Peyer's patch (tissue), 4 donors: ENCODE data around the gene YIF1A. TPM values are rescaled to one million over a fixed set of nuclear protein-coding genes. Genes with fewer than 3 reads are reported as not detected.

ENCODE experiments used
- DNase-seq, 3 donors: peaks; one replicate each; pipeline ENCODE4 v3.0.0-alpha.2; 2017 to 2019
- H3K27ac ChIP-seq, 4 donors: fragments of 200-600 bp; sonication (generic); one replicate each; pipeline ENCODE4 v1.5.1; 2016 to 2019
- H3K27me3 ChIP-seq, 2 donors: fragments of 200-600 bp; sonication (generic); one replicate each; pipeline ENCODE4 v1.5.1; 2019
- H3K36me3 ChIP-seq, 3 donors: fragments of 200-600 bp; sonication (generic); one replicate each; pipeline ENCODE4 v1.5.1; 2016 to 2019
- H3K4me1 ChIP-seq, 4 donors: fragments of 200-600 bp; sonication (generic); one replicate each; pipeline ENCODE4 v1.5.1; 2016 to 2019
- H3K4me3 ChIP-seq, 4 donors: fragments of 200-600 bp; sonication (generic); 1 replicate in 3 of 4; 2 replicates in 1 of 4; pipeline ENCODE4 v1.5.1; 2016 to 2019; ENCODE audit warnings: mild to moderate bottlenecking in 1 of 4
- H3K9me3 ChIP-seq, 4 donors: fragments of 200-600 bp; sonication (generic); one replicate each; pipeline ENCODE4 v1.5.1; 2016 to 2019; ENCODE audit warnings: mild to moderate bottlenecking in 1 of 4
- CTCF ChIP-seq, 6 experiments: fragments of 450-650 bp in 4 of 6; fragments of 200-600 bp in 2 of 6; sonication (generic) in 1 of 6; IDR thresholded peaks; one replicate each; pipeline ENCODE4 v1.5.1; 2017 to 2019; ENCODE audit warnings: antibody characterized with exemption in 6 of 6, mild to moderate bottlenecking in 3 of 6, moderate library complexity in 1 of 6
- POLR2A ChIP-seq, 2 donors: fragments of 450-650 bp; IDR thresholded peaks; one replicate each; pipeline ENCODE4 v1.5.1; 2017; ENCODE audit warnings: antibody characterized with exemption in 2 of 2, mild to moderate bottlenecking in 2 of 2, moderate library complexity in 2 of 2
- total RNA-seq, 4 donors: library from RNA; depleted of rRNA; stranded (reverse); fragments of >200 nt; gene quantifications; one replicate each; pipeline ENCODE4 v1.1.0, GENCODE V29; 2016

The YIF1A gene
- total RNA-seq, 4 donors from 2014 or later, result 52.0 to 132 (median 115) TPM

DNA sequence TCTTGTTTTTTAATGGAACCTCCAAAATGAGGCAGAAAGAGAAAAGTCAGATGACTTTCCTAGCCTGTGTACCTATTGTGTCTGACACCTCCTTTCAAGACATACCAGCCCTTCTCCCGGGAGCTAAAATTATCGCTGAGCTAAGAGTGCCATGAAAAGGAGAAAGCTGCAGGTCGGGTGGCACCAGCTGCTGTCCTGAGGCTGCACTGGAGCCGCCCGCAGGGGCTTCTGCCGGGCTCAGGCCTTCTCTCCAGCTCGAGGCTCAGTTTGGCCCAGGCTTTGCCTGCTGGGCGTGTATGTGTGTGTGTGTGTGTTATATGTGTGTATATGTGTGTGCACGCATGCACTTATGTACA lies 48.2 kb downstream of the YIF1A start:
- H3K4me3 ChIP-seq, result no peak overlapping the region
- no peaks in the 10 kb centered on the region for H3K9me3 ChIP-seq
- H3K27ac ChIP-seq, result no peak overlapping the region
- no peak for DNase-seq
- TF ChIP-seq POLR2A (IDR thresholded peaks at IDR 0.05) (no peak), CTCF (IDR thresholded peaks at IDR 0.05) (no peak)
- H3K36me3 ChIP-seq, result peaks cover 0 to 35% (median 0%) of the 10 kb centered on the region in 3 donors
- H3K27me3 ChIP-seq, result no peaks in the 10 kb centered on the region
- H3K4me1 ChIP-seq, result no peaks in the 10 kb centered on the region

DNA sequence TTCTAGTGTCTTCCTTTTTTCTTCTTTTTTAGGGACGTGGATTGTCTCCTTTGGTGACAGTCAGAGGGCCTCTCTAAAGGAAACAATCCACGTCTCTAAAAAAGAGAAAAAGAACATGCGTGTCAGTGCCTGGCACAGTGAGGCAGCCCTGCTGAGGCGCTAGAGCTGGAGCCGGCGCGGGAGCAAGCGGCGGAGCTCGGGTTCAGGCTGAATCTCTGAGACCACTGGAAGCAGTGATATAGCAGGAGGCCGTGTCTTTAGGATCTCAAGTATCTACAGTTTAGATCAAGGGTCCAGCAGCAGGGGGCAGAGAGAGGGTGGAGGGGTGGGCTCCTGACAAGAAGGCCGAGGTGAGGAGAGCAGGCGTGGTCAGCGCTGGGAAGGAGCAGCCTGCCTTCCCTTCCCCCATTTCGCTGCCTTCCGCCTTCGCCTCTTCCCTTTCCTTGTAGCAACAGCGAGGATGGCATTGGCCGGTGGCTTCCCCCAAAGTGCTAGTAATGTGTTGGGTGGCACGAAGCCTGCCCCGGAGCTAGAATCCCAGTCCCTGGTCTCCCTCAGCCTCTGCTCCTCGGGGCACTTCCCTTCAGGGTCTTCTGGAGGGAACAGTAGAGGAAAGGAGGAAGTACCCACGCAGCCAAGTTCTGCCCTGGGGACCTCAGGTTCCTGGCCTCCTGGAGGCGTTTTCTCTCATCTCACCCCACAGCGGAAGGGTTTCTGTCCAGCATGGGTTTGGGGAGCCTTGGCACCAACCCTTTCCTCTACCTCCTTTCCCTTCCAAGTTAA lies 48.8 kb downstream of the YIF1A start:
- TF ChIP-seq POLR2A (IDR thresholded peaks at IDR 0.05) (no peak), CTCF (IDR thresholded peaks at IDR 0.05) (no peak)
- Histone ChIP-seq H3K9me3 (no peaks in the 10 kb centered on the region), H3K4me3 (no peak overlapping the region), H3K27ac (no peak overlapping the region), H3K27me3 (no peaks in the 10 kb centered on the region), H3K4me1 (no peaks in the 10 kb centered on the region), H3K36me3 (peaks cover 0 to 40% (median 0%) of the 10 kb centered on the region in 3 donors)
- DNase-seq, result no peak

GRCh38 chr11:66239511-66239910 lies 49.4 kb downstream of the YIF1A start:
- Histone ChIP-seq H3K27me3 (no peaks in the 10 kb centered on the region), H3K27ac (no peak overlapping the region), H3K4me1 (no peaks in the 10 kb centered on the region), H3K36me3 (peaks cover 0 to 47% (median 0%) of the 10 kb centered on the region in 3 donors), H3K4me3 (no peak overlapping the region), H3K9me3 (no peaks in the 10 kb centered on the region)
- TF ChIP-seq CTCF (IDR thresholded peaks at IDR 0.05), result no peak
- TF ChIP-seq POLR2A (IDR thresholded peaks at IDR 0.05), result no peak
- DNase-seq, result no peak

DNA sequence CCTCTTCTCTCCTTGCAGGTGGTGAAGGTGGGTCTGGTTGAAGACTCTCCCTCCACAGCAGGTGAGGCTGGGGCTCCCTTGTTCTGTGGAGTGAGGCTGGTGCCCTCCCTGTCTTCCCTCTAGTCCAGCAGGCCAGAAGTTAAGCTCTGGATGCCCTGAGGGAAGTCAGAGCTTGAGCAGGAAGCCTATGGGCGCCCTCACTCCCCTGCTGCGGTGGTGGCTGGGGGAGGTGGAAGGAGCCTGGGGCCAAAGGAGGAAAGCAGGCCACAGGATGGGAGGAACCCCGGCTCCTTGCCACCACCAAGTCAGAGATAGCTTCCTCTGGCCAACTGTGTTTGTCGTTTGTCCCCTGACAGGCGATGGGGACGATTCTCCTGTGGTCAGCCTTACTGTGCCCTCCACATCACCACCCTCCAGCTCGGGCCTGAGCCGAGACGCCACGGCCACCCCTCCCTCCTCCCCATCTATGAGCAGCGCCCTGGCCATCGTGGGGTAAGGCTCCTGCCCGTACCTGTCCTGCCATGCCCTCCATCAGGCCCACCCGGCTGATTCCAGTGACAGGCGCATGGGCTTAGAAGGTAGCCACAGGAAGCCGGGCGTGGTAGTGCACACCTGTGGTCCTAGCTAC lies 50.0 kb downstream of the YIF1A start:
- no peaks in the 10 kb centered on the region for H3K4me1 ChIP-seq
- H3K9me3 ChIP-seq, result no peaks in the 10 kb centered on the region
- TF ChIP-seq POLR2A (IDR thresholded peaks at IDR 0.05), result no peak
- no peak for TF ChIP-seq CTCF (IDR thresholded peaks at IDR 0.05)
- peaks cover 0 to 51% (median 0%) of the 10 kb centered on the region in 3 donors for H3K36me3 ChIP-seq
- no peak for DNase-seq
- no peak overlapping the region for H3K27ac ChIP-seq
- no peak overlapping the region for H3K4me3 ChIP-seq
- H3K27me3 ChIP-seq, result no peaks in the 10 kb centered on the region

- H3K4me3 ChIP-seq, result no peak overlapping the region
- no peaks in the 10 kb centered on the region for H3K9me3 ChIP-seq
- no peak for DNase-seq
- H3K27me3 ChIP-seq, result no peaks in the 10 kb centered on the region
- peaks cover 0 to 51% (median 0%) of the 10 kb centered on the region in 3 donors for H3K36me3 ChIP-seq
- TF ChIP-seq POLR2A (IDR thresholded peaks at IDR 0.05), result no peak
- TF ChIP-seq CTCF (IDR thresholded peaks at IDR 0.05), result no peak
- H3K27ac ChIP-seq, result no peak overlapping the region
- no peaks in the 10 kb centered on the region for H3K4me1 ChIP-seq
Measured at GRCh38 chr11:66237867-66238266, 51.1 kb downstream of the YIF1A start.
